HepG2 (cell line): ENCODE measurements around the gene CCNL1. TPM values are rescaled to one million over a fixed set of nuclear protein-coding genes. Genes with fewer than 3 reads are reported as not detected.

Experiments used
- ATAC-seq: fragments of 200-7000 bp; cut with Tn5 transposase; 3 replicates; pipeline ENCODE4 v1.9.1; 2020; ENCODE audit warnings: mild to moderate bottlenecking, moderate library complexity
- BruUV-seq: library from RNA; stranded (reverse); fragments of 400-500 nt; replicated peaks from 2 replicates; lab custom pipeline; 2021; lab: Mats Ljungman, UMichigan
- CTCF ChIA-PET: fragments of 300-600 bp; formaldehyde crosslinking; extraction: SDS; loops from one replicate; lab custom pipeline; 2021; ENCODE audit warnings: low total read pairs, inconsistent platforms, low intra/inter-chr PET ratio; lab: Yijun Ruan, JAX
- POLR2A ChIA-PET: fragments of 350-600 bp; sonication (Branson Sonifier 250); formaldehyde crosslinking; loops from one replicate; lab custom pipeline; 2020; ENCODE audit warnings: antibody characterized with exemption, inconsistent platforms; lab: Yijun Ruan, JAX
- DNase-seq: peaks from one replicate; pipeline ENCODE4 v3.0.0-alpha.2; 2015; ENCODE audit warnings: low spot score
- FAIRE-seq: peaks from 3 replicates; lab custom pipeline; 2011; peaks lifted over from hg19 to GRCh38; lab: Jason Lieb, UNC
- H2AFZ ChIP-seq: one replicate; pipeline ENCODE4 v1.6.1; 2011; ENCODE audit warnings: low read length, inconsistent platforms
- H3K27ac ChIP-seq: fragments of 300-600 bp; 3 replicates; pipeline ENCODE4 v1.8.0; 2011; ENCODE audit warnings: mixed run types, mild to moderate bottlenecking, mixed read lengths, low read length, inconsistent platforms; ENCODE audit not compliant: insufficient read depth; ENCODE audit errors: extremely low read length
- H3K27me3 ChIP-seq, 2 experiments: fragments of 200-600 bp in 1 of 2; 2 replicates in 1 of 2; 3 replicates in 1 of 2; pipeline versions ENCODE4 v1.6.0 to v1.8.0; 2011; ENCODE audit warnings: low read length in 2 of 2, mild to moderate bottlenecking in 2 of 2, moderate library complexity in 2 of 2, inconsistent platforms in 1 of 2; ENCODE audit not compliant: insufficient read depth in 2 of 2, control insufficient read depth in 1 of 2
- H3K36me3 ChIP-seq, 2 experiments: fragments of 200-600 bp in 1 of 2; replicated peaks in 1 of 2; 2 replicates in 1 of 2; 3 replicates in 1 of 2; pipeline versions ENCODE4 v1.5.1 to v1.8.0; 2011; ENCODE audit warnings: low read length in 2 of 2, inconsistent platforms in 1 of 2; ENCODE audit not compliant: insufficient read depth in 2 of 2, control insufficient read depth in 1 of 2
- H3K4me1 ChIP-seq: 2 replicates; pipeline ENCODE4 v1.5.1; 2012; ENCODE audit warnings: low read length, inconsistent platforms; ENCODE audit not compliant: insufficient read depth
- H3K4me2 ChIP-seq: 2 replicates; pipeline ENCODE4 v1.6.0; 2011; ENCODE audit warnings: low read depth, low read length, inconsistent platforms
- H3K4me3 ChIP-seq, 3 experiments: fragments of 200-600 bp in 1 of 3; sonication (generic), shearing (Covaris generic) in 1 of 3; replicated peaks in 1 of 3; 2 replicates each; pipeline ENCODE4 v1.5.1; 2011 to 2016; ENCODE audit warnings: low read length in 3 of 3, inconsistent platforms in 2 of 3, low read depth in 2 of 3, mild to moderate bottlenecking in 2 of 3, control low read depth in 1 of 3, mixed read lengths in 1 of 3; ENCODE audit not compliant: insufficient read depth in 1 of 3
- H3K79me2 ChIP-seq: one replicate; pipeline ENCODE4 v1.6.1; 2011; ENCODE audit warnings: low read length, inconsistent platforms; ENCODE audit not compliant: insufficient read depth
- H3K9ac ChIP-seq: 2 replicates; pipeline ENCODE4 v1.6.0; 2011; ENCODE audit warnings: mild to moderate bottlenecking, low read depth, low read length, inconsistent platforms; ENCODE audit not compliant: insufficient read depth
- H3K9me3 ChIP-seq: 2 replicates; pipeline ENCODE4 v1.5.1; 2012; ENCODE audit warnings: mild to moderate bottlenecking, low read length
- H4K20me1 ChIP-seq: 2 replicates; pipeline ENCODE4 v1.6.0; 2011; ENCODE audit warnings: inconsistent platforms, mild to moderate bottlenecking, low read length, moderate library complexity; ENCODE audit not compliant: insufficient read depth
- ARNT ChIP-seq: fragments of 450-650 bp; IDR thresholded peaks from 2 replicates; pipeline ENCODE4 v1.6.1; 2017
- EP300 ChIP-seq, 3 experiments: sonication (generic) in 1 of 3; formaldehyde crosslinking in 1 of 3; IDR thresholded peaks; 2 replicates each; pipeline versions ENCODE4 v1.5.1 to v1.6.1; 2011 to 2020; ENCODE audit warnings: low read depth in 2 of 3, low read length in 2 of 3, borderline replicate concordance in 1 of 3, improper control_type of control experiment in 1 of 3, mild to moderate bottlenecking in 1 of 3, missing genetic modification reagents in 1 of 3, moderate library complexity in 1 of 3
- FOXA3 ChIP-seq: IDR thresholded peaks from 2 replicates; pipeline ENCODE4 v1.6.1; 2016; ENCODE audit warnings: missing genetic modification reagents, missing compliant biosample characterization
- MED8 ChIP-seq: sonication (generic); formaldehyde crosslinking; IDR thresholded peaks from 2 replicates; pipeline ENCODE4 v1.8.1; 2023; ENCODE audit warnings: mild to moderate bottlenecking, missing genetic modification reagents; ENCODE audit not compliant: insufficient replicate concordance
- NCOA2 ChIP-seq: sonication (generic); formaldehyde crosslinking; IDR thresholded peaks from 2 replicates; pipeline ENCODE4 v1.8.0; 2022; ENCODE audit warnings: inconsistent platforms
- RCOR2 ChIP-seq: IDR thresholded peaks from 2 replicates; pipeline ENCODE4 v1.6.1; 2016; ENCODE audit warnings: missing biosample characterization, missing genetic modification reagents
- TBX3 ChIP-seq: fragments of 450-650 bp; IDR thresholded peaks from 2 replicates; pipeline ENCODE4 v1.6.1; 2017; ENCODE audit warnings: antibody characterized with exemption, mild to moderate bottlenecking, inconsistent platforms, borderline replicate concordance
- XRCC5 ChIP-seq: fragments of 200-400 bp; formaldehyde crosslinking; optimal IDR thresholded peaks from 2 replicates; pipeline ENCODE3; 2017; ENCODE audit warnings: mild to moderate bottlenecking, low read length
- ZNF253 ChIP-seq: sonication (generic); formaldehyde crosslinking; IDR thresholded peaks from 2 replicates; pipeline ENCODE4 v1.8.0; 2022; ENCODE audit warnings: mild to moderate bottlenecking, missing genetic modification reagents, borderline replicate concordance
- ZNF691 ChIP-seq: sonication (generic); formaldehyde crosslinking; IDR thresholded peaks from 2 replicates; pipeline ENCODE4 v1.4.0; 2020; ENCODE audit warnings: missing genetic modification reagents, low read depth, mild to moderate bottlenecking, borderline replicate concordance
- ZNF713 ChIP-seq: sonication (generic); formaldehyde crosslinking; IDR thresholded peaks from 2 replicates; pipeline ENCODE4 v1.4.0; 2020; ENCODE audit warnings: mild to moderate bottlenecking, missing genetic modification reagents
- ZNF737 ChIP-seq: sonication (generic); formaldehyde crosslinking; IDR thresholded peaks from 2 replicates; pipeline ENCODE4 v1.5.0; 2020; ENCODE audit warnings: missing genetic modification reagents, mild to moderate bottlenecking, borderline replicate concordance
- WGBS: methylation state at CpG from one replicate; pipeline ENCODE4 v1.1.6; 2017; ENCODE audit warnings: low lambda C conversion rate; 5-methylcytosine and 5-hydroxymethylcytosine counted together
- in situ Hi-C: cut with HindIII; loops from 2 replicates; pipeline ENCODE4 v1.10.0; 2017; ENCODE audit warnings: low pct_unique_long_range_greater_than_20kb; ENCODE audit not compliant: extremely low pct_ligation_motif_present
- intact Hi-C: fragments of 100-400 bp; cut with micrococcal nuclease; formaldehyde crosslinking; loops from one replicate; pipeline ENCODE4 v1.10.0; 2022; ENCODE audit not compliant: unreplicated experiment
- polyA plus RNA-seq, 8 experiments: library from polyadenylated mRNA; depleted of rRNA in 3 of 8; stranded (reverse) in 7 of 8; unstranded in 1 of 8; fragments of >200 nt; fragmentation: Illumina TruSeq in 4 of 8; extraction: Trizol in 4 of 8; gene quantifications; 2 replicates each; pipeline versions ENCODE4 v1.2.1 to v1.2.3, GENCODE V29; 2011 to 2016; ENCODE audit warnings: low read depth in 4 of 8, missing spikeins in 1 of 8, mixed read lengths in 1 of 8; ENCODE audit not compliant: insufficient read depth in 1 of 8
- total RNA-seq, 5 experiments: library from RNA; depleted of rRNA; stranded (reverse); fragments of >200 nt; fragmentation: Illumina TruSeq; extraction: Trizol; gene quantifications; 2 replicates each; pipeline ENCODE4 v1.2.3, GENCODE V29; 2016; ENCODE audit warnings: low read depth in 1 of 5
- TF ChIP-seq, protein P1 (sequence below): sonication (generic); formaldehyde crosslinking; IDR thresholded peaks from 2 replicates; pipeline ENCODE4 v1.5.0; 2020; ENCODE audit warnings: mild to moderate bottlenecking, missing genetic modification reagents, moderate library complexity
- TF ChIP-seq, protein P2 (sequence below): sonication (generic); formaldehyde crosslinking; IDR thresholded peaks from 2 replicates; pipeline ENCODE4 v1.4.0; 2020; ENCODE audit warnings: missing genetic modification reagents

Gene CCNL1
- total and polyA plus RNA-seq, 2 of the 13 experiments (the other 11 are each of a cell fraction or from before 2014, with no cell fraction given): 151 to 303 TPM

DNA sequence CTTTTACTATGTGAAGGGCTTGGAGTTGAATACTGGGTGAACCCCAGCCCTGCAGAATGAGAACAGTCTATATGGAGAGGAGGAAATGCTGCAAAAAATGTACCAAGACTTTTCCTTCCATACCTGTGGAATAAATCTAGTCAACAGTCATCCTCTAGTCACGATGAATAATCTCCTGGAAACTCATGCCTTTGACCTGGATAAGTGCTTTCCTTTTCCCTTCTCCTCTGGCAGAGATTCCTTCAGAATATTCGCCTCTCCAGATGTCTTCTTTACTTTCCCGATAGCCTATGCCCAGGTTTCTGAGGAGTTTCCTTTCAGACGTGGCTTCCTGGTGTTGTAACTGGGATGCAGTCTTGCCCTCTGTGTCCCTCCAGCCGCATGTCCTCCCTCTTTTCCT lies 28.1 kb downstream of the CCNL1 start (continued):
- TF ChIP-seq TBX3: no peak

- Histone ChIP-seq H3K27me3 (no peaks in the 10 kb centered on the region), H2AFZ (peak overlapping the region; percentile 35), H4K20me1 (no peaks in the 10 kb centered on the region), H3K4me3 (peak overlapping the region; percentile 53 to 76 (median 57)), H3K27ac (peak overlapping the region; percentile 96), H3K4me1 (peaks cover 95% of the 10 kb centered on the region), H3K36me3 (no peaks in the 10 kb centered on the region), H3K4me2 (peak overlapping the region; percentile 98), H3K9me3 (no peaks in the 10 kb centered on the region), H3K9ac (peak overlapping the region; percentile 87), H3K79me2 (no peaks in the 10 kb centered on the region)
- intact Hi-C loops: loop anchor here (1.0 to 10.0 kb wide), 6 partner anchors 30 to 746 kb away; partner anchors contain the start of genes CCNL1 and TIPARP
- DNase-seq: peak; percentile 90
- 5% methylated on average over 18 of the region's 23 CpGs for WGBS
- peak; percentile 60 for FAIRE-seq
- peak; percentile 47 for ATAC-seq
- no TSS peak for BruUV-seq
- CTCF ChIA-PET: interaction anchor here (0.8 to 1.5 kb wide), 4 partner anchors 11 to 457 kb away, joined by 3 to 5 read pairs (median 4); partner anchors contain the start of gene TIPARP
- POLR2A ChIA-PET: interaction anchor here (0.8 to 8.1 kb wide), 12 partner anchors 10 to 596 kb away, joined by 3 to 204 read pairs (median 5); partner anchors contain the start of genes CCNL1 and SSR3
- in situ Hi-C loops: loop anchor here (10.0 kb wide), 3 partner anchors 456 to 976 kb away; partner anchors contain the start of gene TIPARP
- TF ChIP-seq, protein P1, sequence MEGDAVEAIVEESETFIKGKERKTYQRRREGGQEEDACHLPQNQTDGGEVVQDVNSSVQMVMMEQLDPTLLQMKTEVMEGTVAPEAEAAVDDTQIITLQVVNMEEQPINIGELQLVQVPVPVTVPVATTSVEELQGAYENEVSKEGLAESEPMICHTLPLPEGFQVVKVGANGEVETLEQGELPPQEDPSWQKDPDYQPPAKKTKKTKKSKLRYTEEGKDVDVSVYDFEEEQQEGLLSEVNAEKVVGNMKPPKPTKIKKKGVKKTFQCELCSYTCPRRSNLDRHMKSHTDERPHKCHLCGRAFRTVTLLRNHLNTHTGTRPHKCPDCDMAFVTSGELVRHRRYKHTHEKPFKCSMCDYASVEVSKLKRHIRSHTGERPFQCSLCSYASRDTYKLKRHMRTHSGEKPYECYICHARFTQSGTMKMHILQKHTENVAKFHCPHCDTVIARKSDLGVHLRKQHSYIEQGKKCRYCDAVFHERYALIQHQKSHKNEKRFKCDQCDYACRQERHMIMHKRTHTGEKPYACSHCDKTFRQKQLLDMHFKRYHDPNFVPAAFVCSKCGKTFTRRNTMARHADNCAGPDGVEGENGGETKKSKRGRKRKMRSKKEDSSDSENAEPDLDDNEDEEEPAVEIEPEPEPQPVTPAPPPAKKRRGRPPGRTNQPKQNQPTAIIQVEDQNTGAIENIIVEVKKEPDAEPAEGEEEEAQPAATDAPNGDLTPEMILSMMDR (CRISPR knock-in tag): peak; percentile 80
- TF ChIP-seq XRCC5 (peak; percentile 61), FOXA3 (CRISPR knock-in tag) (peak; percentile 67), ZNF253 (0 out of 2 replicates have a peak, but pooled peaks have one; percentile 48), ZNF713 (CRISPR knock-in tag) (no peak), RCOR2 (CRISPR knock-in tag) (peak; percentile 17; the same call in 1 of the 2 replicates), ZNF691 (CRISPR knock-in tag) (peak; percentile 98), ARNT (no peak), NCOA2 (CRISPR knock-in tag) (peak; percentile 84), EP300 (IDR thresholded peaks at IDR 0.05; ENCODE audit: low read depth in 2 of 2, low read length in 2 of 2) (peak in 1 of 2 experiments; percentile 82; a peak in 2 of 4 replicates), EP300 (CRISPR knock-in tag; IDR thresholded peaks at IDR 0.05; ENCODE audit: borderline replicate concordance) (peak; percentile 91), ZNF737 (CRISPR knock-in tag) (no peak), MED8 (CRISPR knock-in tag) (no peak)
- TF ChIP-seq, protein P2, sequence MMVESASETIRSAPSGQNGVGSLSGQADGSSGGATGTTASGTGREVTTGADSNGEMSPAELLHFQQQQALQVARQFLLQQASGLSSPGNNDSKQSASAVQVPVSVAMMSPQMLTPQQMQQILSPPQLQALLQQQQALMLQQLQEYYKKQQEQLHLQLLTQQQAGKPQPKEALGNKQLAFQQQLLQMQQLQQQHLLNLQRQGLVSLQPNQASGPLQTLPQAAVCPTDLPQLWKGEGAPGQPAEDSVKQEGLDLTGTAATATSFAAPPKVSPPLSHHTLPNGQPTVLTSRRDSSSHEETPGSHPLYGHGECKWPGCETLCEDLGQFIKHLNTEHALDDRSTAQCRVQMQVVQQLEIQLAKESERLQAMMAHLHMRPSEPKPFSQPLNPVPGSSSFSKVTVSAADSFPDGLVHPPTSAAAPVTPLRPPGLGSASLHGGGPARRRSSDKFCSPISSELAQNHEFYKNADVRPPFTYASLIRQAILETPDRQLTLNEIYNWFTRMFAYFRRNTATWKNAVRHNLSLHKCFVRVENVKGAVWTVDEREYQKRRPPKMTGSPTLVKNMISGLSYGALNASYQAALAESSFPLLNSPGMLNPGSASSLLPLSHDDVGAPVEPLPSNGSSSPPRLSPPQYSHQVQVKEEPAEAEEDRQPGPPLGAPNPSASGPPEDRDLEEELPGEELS (CRISPR knock-in tag): peak; percentile 62; the same call in 1 of the 2 replicates
Measured at GRCh38 chr3:157130467-157131251, 29.3 kb downstream of the CCNL1 start.
